GM12872 (cell line): ENCODE data around the gene THBS3.

ENCODE experiments used
- CTCF ChIP-seq: IDR thresholded peaks from 3 replicates; pipeline ENCODE4 v1.5.1; 2011; ENCODE audit warnings: low read depth, mild to moderate bottlenecking, low read length, moderate library complexity; ENCODE audit not compliant: insufficient read depth

Gene THBS3

DNA sequence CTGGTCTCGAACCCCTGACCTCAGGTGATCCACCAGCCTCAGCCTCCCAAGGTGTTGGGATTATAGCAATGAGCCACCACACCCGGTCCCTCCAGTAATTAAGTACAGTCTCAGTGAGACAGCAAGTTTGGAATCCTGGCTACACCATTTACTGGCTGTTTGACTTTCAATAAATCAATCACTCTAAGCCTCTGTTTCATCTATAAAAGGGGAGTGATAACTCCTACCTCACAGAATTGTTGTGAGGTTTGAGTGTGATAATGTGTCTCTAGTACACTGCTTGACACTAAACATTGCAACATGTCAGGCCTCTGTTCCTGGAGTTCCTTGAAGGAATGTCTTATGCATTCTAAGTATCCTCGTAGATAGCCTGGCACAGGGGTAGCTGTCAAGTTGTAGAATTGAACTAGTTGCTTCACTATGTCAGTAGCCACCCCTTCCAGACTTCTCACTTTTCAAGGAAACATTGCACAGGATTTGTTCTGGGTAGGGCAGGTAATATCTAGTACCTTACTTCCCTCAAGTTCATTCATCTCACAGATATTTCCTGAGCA lies 35.2 kb upstream of the THBS3 start:
- TF ChIP-seq CTCF, result no peak

DNA sequence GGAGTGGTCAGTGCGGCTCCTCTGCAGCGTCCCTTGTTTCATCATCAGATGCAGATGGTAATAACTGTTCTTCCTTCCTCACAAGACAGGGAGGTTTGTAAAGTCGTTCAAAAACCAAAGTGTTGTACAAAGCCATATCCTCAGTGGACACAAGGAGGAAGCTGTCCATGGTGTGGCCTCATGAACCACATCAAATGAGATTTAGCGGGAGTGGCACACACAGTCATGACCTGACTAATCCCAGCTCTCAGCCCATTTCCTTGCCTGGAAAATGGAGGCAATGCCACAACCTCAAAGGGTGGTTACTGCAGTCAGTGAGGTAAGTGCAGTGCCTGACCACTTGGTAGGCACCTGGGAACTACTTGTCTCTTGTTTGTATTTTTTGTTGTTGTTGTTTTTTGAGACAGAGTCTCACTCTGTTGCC lies 34.2 kb upstream of the THBS3 start:
- no peak for TF ChIP-seq CTCF

DNA sequence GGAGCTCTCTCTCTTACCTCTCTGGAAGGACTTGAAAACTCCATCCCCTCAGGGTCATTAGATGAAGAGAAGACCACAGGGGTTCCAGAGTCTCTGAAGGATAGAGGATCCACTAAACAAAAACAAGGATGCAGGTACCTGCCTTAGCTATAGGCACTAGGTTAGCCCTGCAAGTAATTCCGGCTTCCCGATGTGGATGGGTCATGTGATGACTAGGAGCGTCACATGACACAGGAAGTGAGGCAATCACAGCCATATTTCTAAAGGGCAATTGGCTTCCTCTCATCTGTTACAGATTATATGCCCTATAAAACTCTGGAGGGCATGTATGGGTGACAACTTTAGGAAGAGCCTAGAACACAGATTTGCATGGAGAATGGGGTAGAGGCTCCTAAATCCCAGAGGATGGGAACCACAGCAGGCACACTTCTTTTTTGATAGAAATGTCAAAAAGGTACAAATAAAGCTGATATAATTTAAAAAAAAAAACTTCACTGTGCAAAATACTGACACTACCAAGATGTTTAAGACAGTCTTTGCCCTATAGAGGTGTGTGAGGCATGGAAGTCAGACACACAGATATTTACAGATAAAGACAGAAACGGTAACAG lies 33.5 kb upstream of the THBS3 start:
- no peak for TF ChIP-seq CTCF

DNA sequence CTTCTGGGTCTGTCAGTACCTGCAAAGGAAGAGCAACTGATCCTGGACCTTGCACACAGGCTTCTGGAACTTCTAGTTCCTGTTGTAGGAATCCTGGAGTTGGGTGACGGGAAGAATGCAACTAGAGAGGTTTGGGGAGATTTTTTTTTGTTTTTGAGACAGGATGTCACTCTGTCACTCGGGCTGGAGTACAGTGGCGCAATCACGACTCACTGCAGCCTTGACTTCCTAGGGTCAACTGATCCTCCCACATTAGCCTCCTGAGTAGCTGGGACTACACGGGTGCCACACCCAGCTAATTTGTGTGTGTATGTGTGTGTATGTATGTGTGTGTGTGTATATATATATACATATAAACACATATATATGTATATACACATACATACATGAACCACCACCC lies 28.8 kb upstream of the THBS3 start:
- no peak for TF ChIP-seq CTCF

DNA sequence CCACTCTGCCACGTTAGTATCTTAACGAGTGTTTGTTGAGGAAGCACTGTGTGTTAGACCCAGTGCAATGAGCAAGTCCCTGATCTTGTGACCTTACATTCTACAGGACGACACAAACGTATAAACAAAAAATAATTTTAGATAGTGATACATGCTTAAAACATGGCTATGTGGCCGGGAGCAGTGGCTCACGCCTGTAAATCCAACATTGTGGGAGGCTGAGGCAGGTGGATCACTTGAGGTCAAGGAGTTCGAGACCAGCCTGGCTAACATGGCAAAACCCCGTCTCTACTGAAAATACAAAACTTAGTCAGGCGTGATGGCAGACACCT lies 20.4 kb upstream of the THBS3 start:
- TF ChIP-seq CTCF, result no peak

GRCh38 chr1:155227261-155228095 lies 19.8 kb upstream of the THBS3 start:
- no peak for TF ChIP-seq CTCF

DNA sequence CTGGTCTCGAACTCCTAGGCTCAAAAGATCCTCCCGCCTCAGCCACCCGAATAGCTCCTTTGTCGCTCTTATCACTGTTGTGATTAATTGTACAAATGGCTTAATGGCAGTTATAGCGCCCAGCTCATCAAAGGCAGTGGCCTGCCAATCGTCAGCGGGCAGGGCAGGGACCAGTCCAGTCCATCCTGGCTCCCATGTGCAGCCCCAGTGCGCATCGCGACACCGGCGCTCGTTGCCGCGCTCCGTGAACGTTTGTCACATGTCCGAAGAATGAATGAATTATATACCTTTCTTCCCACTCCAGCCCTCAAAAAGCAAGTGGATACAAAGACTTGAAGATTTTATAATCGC lies 19.2 kb upstream of the THBS3 start:
- TF ChIP-seq CTCF, result no peak
